DMS153 (cell line): ENCODE measurements around the gene KLRC1.
A peak's percentile ranks its signal among the peaks of the same experiment; 100 is the strongest.
"Not testable (repeated sequence)": the region's sequence is repeated elsewhere in the genome, so short reads cannot be mapped to it uniquely, and the experiment has no call there.

Experiments
- DNase-seq: peaks from one replicate; lab custom pipeline; 2025; lab: John Stamatoyannopoulos, UW

The KLRC1 gene

GRCh38 chr12:10420334-10420733 lies 32.8 kb downstream of the KLRC1 start, which contains the start of gene KLRC3:
Gene KLRC3, minus strand, starts transcription at chr12:10420595. Its CDS starts 45 bp downstream, at chr12:10420550.
- DNase-seq: peak; percentile 18

GRCh38 chr12:10409392-10409791 lies 43.8 kb downstream of the KLRC1 start, which contains the start of gene KLRC4:
Gene KLRC4, minus strand, starts transcription at chr12:10409757. Its CDS starts 182 bp downstream, at chr12:10409575.
- peak; percentile 66 for DNase-seq

GRCh38 chr12:10408842-10409241 lies 44.3 kb downstream of the KLRC1 start:
- peak; percentile 14 for DNase-seq

- DNase-seq: no peak
Measured at GRCh38 chr12:10406725-10407124, 46.5 kb downstream of the KLRC1 start.

- DNase-seq: no peak
Measured at GRCh38 chr12:10405294-10405693, 47.9 kb downstream of the KLRC1 start.

GRCh38 chr12:10404798-10405197 lies 48.4 kb downstream of the KLRC1 start:
- DNase-seq: no peak

GRCh38 chr12:10400829-10401228 lies 52.3 kb downstream of the KLRC1 start:
- DNase-seq: no peak

GRCh38 chr12:10398168-10398567 lies 55.0 kb downstream of the KLRC1 start:
- no peak for DNase-seq

- DNase-seq: no peak
Measured at GRCh38 chr12:10397296-10397695, 55.9 kb downstream of the KLRC1 start.

GRCh38 chr12:10396176-10396575 lies 57.0 kb downstream of the KLRC1 start:
- not testable (repeated sequence) for DNase-seq
